HepG2 (cell line): ENCODE measurements around the gene TEAD3. TPM values are rescaled to one million over a fixed set of nuclear protein-coding genes. Genes with fewer than 3 reads are reported as not detected.

Experiments
- CCDC6 ChIP-seq: sonication (generic); formaldehyde crosslinking; IDR thresholded peaks from 2 replicates; pipeline ENCODE4 v1.8.1; 2022; ENCODE audit warnings: mild to moderate bottlenecking, missing genetic modification reagents, moderate library complexity
- FOXJ3 ChIP-seq: sonication (generic); formaldehyde crosslinking; IDR thresholded peaks from 2 replicates; pipeline ENCODE4 v1.4.0; 2020; ENCODE audit warnings: missing genetic modification reagents, mild to moderate bottlenecking, borderline replicate concordance
- GATAD2A ChIP-seq: IDR thresholded peaks from 2 replicates; pipeline ENCODE4 v1.6.1; 2016
- HMGXB3 ChIP-seq: sonication (generic); formaldehyde crosslinking; IDR thresholded peaks from 2 replicates; pipeline ENCODE4 v1.4.0; 2020; ENCODE audit warnings: missing genetic modification reagents, borderline replicate concordance
- JUNB ChIP-seq: sonication (generic); formaldehyde crosslinking; IDR thresholded peaks from 2 replicates; pipeline ENCODE4 v1.8.0; 2022; ENCODE audit warnings: missing genetic modification reagents, mild to moderate bottlenecking, borderline replicate concordance
- KDM2A ChIP-seq: sonication (generic); formaldehyde crosslinking; IDR thresholded peaks from 2 replicates; pipeline ENCODE4 v1.4.0; 2020; ENCODE audit warnings: low read depth, missing genetic modification reagents, borderline replicate concordance
- KMT2A ChIP-seq: sonication (generic); formaldehyde crosslinking; IDR thresholded peaks from 2 replicates; pipeline ENCODE4 v1.4.0; 2020; ENCODE audit warnings: missing genetic modification reagents
- MTERF4 ChIP-seq: sonication (generic); formaldehyde crosslinking; IDR thresholded peaks from 2 replicates; pipeline ENCODE4 v1.8.0; 2023; ENCODE audit warnings: mild to moderate bottlenecking, missing genetic modification reagents
- MTF1 ChIP-seq: sonication (generic); formaldehyde crosslinking; IDR thresholded peaks from 2 replicates; pipeline ENCODE4 v1.5.0; 2020; ENCODE audit warnings: missing genetic modification reagents
- MTF2 ChIP-seq: sonication (generic); formaldehyde crosslinking; IDR thresholded peaks from 2 replicates; pipeline ENCODE4 v1.5.0; 2020; ENCODE audit warnings: missing genetic modification reagents, borderline replicate concordance
- NFKB2 ChIP-seq: sonication (generic); formaldehyde crosslinking; IDR thresholded peaks from 2 replicates; pipeline ENCODE4 v1.4.0; 2020; ENCODE audit warnings: missing genetic modification reagents, borderline replicate concordance
- TOE1 ChIP-seq: sonication (generic); formaldehyde crosslinking; IDR thresholded peaks from 2 replicates; pipeline ENCODE4 v1.4.0; 2020; ENCODE audit warnings: mild to moderate bottlenecking, missing genetic modification reagents
- ZBED4 ChIP-seq: sonication (generic); formaldehyde crosslinking; IDR thresholded peaks from 2 replicates; pipeline ENCODE4 v1.4.0; 2020; ENCODE audit warnings: missing genetic modification reagents, borderline replicate concordance
- ZBTB3 ChIP-seq: sonication (generic); formaldehyde crosslinking; IDR thresholded peaks from 2 replicates; pipeline ENCODE4 v1.4.0; 2020; ENCODE audit warnings: low read depth, mild to moderate bottlenecking, moderate library complexity, missing genetic modification reagents, borderline replicate concordance
- ZNF24 ChIP-seq: fragments of 450-650 bp; IDR thresholded peaks from 2 replicates; pipeline ENCODE4 v1.6.1; 2017; ENCODE audit warnings: antibody characterized with exemption, mild to moderate bottlenecking
- ZNF264 ChIP-seq: sonication (generic); formaldehyde crosslinking; IDR thresholded peaks from 2 replicates; pipeline ENCODE4 v1.4.0; 2020; ENCODE audit warnings: missing genetic modification reagents
- ZNF589 ChIP-seq: sonication (generic); formaldehyde crosslinking; conservative IDR thresholded peaks from 2 replicates; pipeline ENCODE4 v1.8.0; 2022; ENCODE audit warnings: mild to moderate bottlenecking, moderate library complexity, missing genetic modification reagents
- ZNF672 ChIP-seq: sonication (generic); formaldehyde crosslinking; IDR thresholded peaks from 2 replicates; pipeline ENCODE4 v1.8.1; 2022; ENCODE audit warnings: missing genetic modification reagents
- ZNF792 ChIP-seq: IDR thresholded peaks from 2 replicates; pipeline ENCODE4 v1.6.1; 2016
- ZNF816 ChIP-seq: sonication (generic); formaldehyde crosslinking; IDR thresholded peaks from 2 replicates; pipeline ENCODE4 v1.8.0; 2022; ENCODE audit warnings: missing genetic modification reagents, mild to moderate bottlenecking, borderline replicate concordance
- polyA plus RNA-seq, 8 experiments: library from polyadenylated mRNA; depleted of rRNA in 3 of 8; stranded (reverse) in 7 of 8; unstranded in 1 of 8; fragments of >200 nt; fragmentation: Illumina TruSeq in 4 of 8; extraction: Trizol in 4 of 8; gene quantifications; 2 replicates each; pipeline versions ENCODE4 v1.2.1 to v1.2.3, GENCODE V29; 2011 to 2016; ENCODE audit warnings: low read depth in 4 of 8, missing spikeins in 1 of 8, mixed read lengths in 1 of 8; ENCODE audit not compliant: insufficient read depth in 1 of 8
- total RNA-seq, 5 experiments: library from RNA; depleted of rRNA; stranded (reverse); fragments of >200 nt; fragmentation: Illumina TruSeq; extraction: Trizol; gene quantifications; 2 replicates each; pipeline ENCODE4 v1.2.3, GENCODE V29; 2016; ENCODE audit warnings: low read depth in 1 of 5

TEAD3 gene
- total and polyA plus RNA-seq, 2 of the 13 experiments (the other 11 are each of a cell fraction or from before 2014, with no cell fraction given): 15.1 to 16.5 TPM

GRCh38 chr6:35497571-35498421 is 917 bp upstream of the TEAD3 start (continued):
- TF ChIP-seq TOE1 (peak; percentile 30; the same call in 1 of the 2 replicates), ZNF792 (CRISPR knock-in tag) (peak; percentile 85), ZNF672 (CRISPR knock-in tag) (0 out of 2 replicates have a peak, but pooled peaks have one; percentile 30), NFKB2 (CRISPR knock-in tag) (peak; percentile 98), MTERF4 (CRISPR knock-in tag) (peak; percentile 96), FOXJ3 (CRISPR knock-in tag) (no peak), HMGXB3 (CRISPR knock-in tag) (peak; percentile 72), ZBED4 (CRISPR knock-in tag) (0 out of 2 replicates have a peak, but pooled peaks have one; percentile 28), KDM2A (CRISPR knock-in tag) (peak; percentile 89), ZNF816 (CRISPR knock-in tag) (peak; percentile 67; the same call in 1 of the 2 replicates), CCDC6 (CRISPR knock-in tag) (peak; percentile 65; the same call in 1 of the 2 replicates), JUNB (CRISPR knock-in tag) (peak; percentile 75), ZNF24 (no peak), ZNF264 (CRISPR knock-in tag) (peak; percentile 51), KMT2A (CRISPR knock-in tag) (peak; percentile 42; the same call in 1 of the 2 replicates), GATAD2A (CRISPR knock-in tag) (peak; percentile 44), MTF1 (CRISPR knock-in tag) (0 out of 2 replicates have a peak, but pooled peaks have one; percentile 70), ZNF589 (CRISPR knock-in tag) (peak; percentile 91; the same call in 1 of the 2 replicates), ZBTB3 (CRISPR knock-in tag) (no peak), MTF2 (CRISPR knock-in tag) (no peak; the same call in 1 of the 2 replicates)
